Measurements from ENCODE around the gene C8A.

GRCh38 chr1:56897150-56898004 is 42.8 kb downstream of the C8A start:
- TF ChIP-seq CTCF (IDR thresholded peaks at IDR 0.05) (no peak), SP1 (CRISPR knock-in tag; conservative IDR thresholded peaks at IDR 0.05) (no peak), NR1H2 (CRISPR knock-in tag; IDR thresholded peaks at IDR 0.05) (no peak), ATF3 (CRISPR knock-in tag; conservative IDR thresholded peaks at IDR 0.05) (no peak), ZNF423 (CRISPR knock-in tag; IDR thresholded peaks at IDR 0.05) (no peak), USF2 (CRISPR knock-in tag; IDR thresholded peaks at IDR 0.05) (no peak), STAT6 (CRISPR knock-in tag; conservative IDR thresholded peaks at IDR 0.05; ENCODE audit: low read depth) (no peak), GABPB1 (CRISPR knock-in tag; IDR thresholded peaks at IDR 0.05) (no peak), IRF2 (CRISPR knock-in tag; IDR thresholded peaks at IDR 0.05; ENCODE audit: borderline replicate concordance, low read depth) (no peak), ZNF219 (CRISPR knock-in tag; IDR thresholded peaks at IDR 0.05; ENCODE audit: borderline replicate concordance) (no peak), MLX (CRISPR knock-in tag; IDR thresholded peaks at IDR 0.05) (no peak), KAT7 (CRISPR knock-in tag; IDR thresholded peaks at IDR 0.05; ENCODE audit: borderline replicate concordance) (no peak)
- TF ChIP-seq, protein P1, sequence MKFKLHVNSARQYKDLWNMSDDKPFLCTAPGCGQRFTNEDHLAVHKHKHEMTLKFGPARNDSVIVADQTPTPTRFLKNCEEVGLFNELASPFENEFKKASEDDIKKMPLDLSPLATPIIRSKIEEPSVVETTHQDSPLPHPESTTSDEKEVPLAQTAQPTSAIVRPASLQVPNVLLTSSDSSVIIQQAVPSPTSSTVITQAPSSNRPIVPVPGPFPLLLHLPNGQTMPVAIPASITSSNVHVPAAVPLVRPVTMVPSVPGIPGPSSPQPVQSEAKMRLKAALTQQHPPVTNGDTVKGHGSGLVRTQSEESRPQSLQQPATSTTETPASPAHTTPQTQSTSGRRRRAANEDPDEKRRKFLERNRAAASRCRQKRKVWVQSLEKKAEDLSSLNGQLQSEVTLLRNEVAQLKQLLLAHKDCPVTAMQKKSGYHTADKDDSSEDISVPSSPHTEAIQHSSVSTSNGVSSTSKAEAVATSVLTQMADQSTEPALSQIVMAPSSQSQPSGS (CRISPR knock-in tag; IDR thresholded peaks at IDR 0.05; ENCODE audit: borderline replicate concordance, low read depth) = no peak
- TF ChIP-seq, protein P2, sequence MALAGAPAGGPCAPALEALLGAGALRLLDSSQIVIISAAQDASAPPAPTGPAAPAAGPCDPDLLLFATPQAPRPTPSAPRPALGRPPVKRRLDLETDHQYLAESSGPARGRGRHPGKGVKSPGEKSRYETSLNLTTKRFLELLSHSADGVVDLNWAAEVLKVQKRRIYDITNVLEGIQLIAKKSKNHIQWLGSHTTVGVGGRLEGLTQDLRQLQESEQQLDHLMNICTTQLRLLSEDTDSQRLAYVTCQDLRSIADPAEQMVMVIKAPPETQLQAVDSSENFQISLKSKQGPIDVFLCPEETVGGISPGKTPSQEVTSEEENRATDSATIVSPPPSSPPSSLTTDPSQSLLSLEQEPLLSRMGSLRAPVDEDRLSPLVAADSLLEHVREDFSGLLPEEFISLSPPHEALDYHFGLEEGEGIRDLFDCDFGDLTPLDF (CRISPR knock-in tag; IDR thresholded peaks at IDR 0.05) = no peak
